ENCODE results near the gene DOK7.

DNA sequence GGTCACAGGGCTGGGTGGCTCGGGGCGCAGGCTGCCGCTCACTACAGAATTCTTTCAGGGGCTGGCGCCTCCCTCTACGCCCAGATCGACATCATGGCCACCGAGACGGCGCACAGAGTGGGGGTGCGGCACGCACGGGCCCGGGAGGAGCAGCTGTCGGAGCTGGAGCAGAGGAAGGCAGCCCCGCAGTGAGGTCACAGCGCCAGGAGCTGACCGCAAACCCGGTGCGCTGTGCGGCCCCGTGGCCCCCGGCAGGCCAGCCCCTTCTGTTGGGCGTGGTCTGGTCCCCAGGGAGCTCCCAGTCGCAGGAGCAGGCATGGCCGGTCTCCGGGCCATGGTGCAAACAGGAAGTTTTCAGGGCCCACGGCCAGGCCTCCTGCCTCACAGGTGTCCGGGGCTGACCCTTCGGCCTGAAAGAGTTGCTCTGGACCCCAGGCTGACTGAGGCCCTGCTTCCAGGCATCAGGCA is 37.6 kb downstream of the DOK7 start:
- TF ChIP-seq, protein P1, sequence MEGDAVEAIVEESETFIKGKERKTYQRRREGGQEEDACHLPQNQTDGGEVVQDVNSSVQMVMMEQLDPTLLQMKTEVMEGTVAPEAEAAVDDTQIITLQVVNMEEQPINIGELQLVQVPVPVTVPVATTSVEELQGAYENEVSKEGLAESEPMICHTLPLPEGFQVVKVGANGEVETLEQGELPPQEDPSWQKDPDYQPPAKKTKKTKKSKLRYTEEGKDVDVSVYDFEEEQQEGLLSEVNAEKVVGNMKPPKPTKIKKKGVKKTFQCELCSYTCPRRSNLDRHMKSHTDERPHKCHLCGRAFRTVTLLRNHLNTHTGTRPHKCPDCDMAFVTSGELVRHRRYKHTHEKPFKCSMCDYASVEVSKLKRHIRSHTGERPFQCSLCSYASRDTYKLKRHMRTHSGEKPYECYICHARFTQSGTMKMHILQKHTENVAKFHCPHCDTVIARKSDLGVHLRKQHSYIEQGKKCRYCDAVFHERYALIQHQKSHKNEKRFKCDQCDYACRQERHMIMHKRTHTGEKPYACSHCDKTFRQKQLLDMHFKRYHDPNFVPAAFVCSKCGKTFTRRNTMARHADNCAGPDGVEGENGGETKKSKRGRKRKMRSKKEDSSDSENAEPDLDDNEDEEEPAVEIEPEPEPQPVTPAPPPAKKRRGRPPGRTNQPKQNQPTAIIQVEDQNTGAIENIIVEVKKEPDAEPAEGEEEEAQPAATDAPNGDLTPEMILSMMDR (conservative IDR thresholded peaks at IDR 0.05), result no peak
- TF ChIP-seq ZFX (IDR thresholded peaks at IDR 0.05), result no peak

Measured in C4-2B (cell line).